ENCODE results near the gene COL13A1. TPM values are rescaled to one million over a fixed set of nuclear protein-coding genes. Genes with fewer than 3 reads are reported as not detected.

The COL13A1 gene
- total RNA-seq, 3 donors from 2014 or later (not counting 1 experiment from before 2014, with no cell fraction given), result 5.2 to 22.0 (median 10.3) TPM

- peak; percentile 59 to 92 (median 92) for ATAC-seq
- H3K36me3 ChIP-seq (ENCODE audit: control insufficient read depth, insufficient read depth, low read length), result no peaks in the 10 kb centered on the region
- H3K4me1 ChIP-seq (ENCODE audit: control insufficient read depth, insufficient read depth, low read length), result peaks cover 5% of the 10 kb centered on the region
- H3K27ac ChIP-seq (ENCODE audit: low read length), result no peak overlapping the region
- H3K27me3 Mint-ChIP-seq (ENCODE audit: low read depth in 2 of 2), result peaks cover 0 to 2% of the 10 kb centered on the region in 2 donors
- H3K4me3 Mint-ChIP-seq, result no peak overlapping the region
- WGBS (ENCODE audit: insufficient coverage), result no CpG with 5 or more reads among the region's 1 CpG
- no peaks in the 10 kb centered on the region for H3K36me3 Mint-ChIP-seq
- peak in 1 of 2 donors; percentile 17 for DNase-seq
- peak; percentile 53 for TF ChIP-seq CTCF (IDR thresholded peaks at IDR 0.05)
- H3K27ac Mint-ChIP-seq, result peak overlapping the region in 1 of 2 donors; percentile 78
- peaks cover 14 to 15% of the 10 kb centered on the region in 2 donors for H3K4me1 Mint-ChIP-seq
- intact Hi-C loops (cut with micrococcal nuclease), result loop anchor here (1.0 kb wide), 2 partner anchors 128 to 172 kb away; no protein-coding TSS in a partner anchor
- no peak overlapping the region for H3K4me3 ChIP-seq (ENCODE audit: low read length)
- peaks cover 2% of the 10 kb centered on the region for H3K27me3 ChIP-seq (ENCODE audit: control insufficient read depth, insufficient read depth, low read length)
- H3K9me3 Mint-ChIP-seq, result peaks cover 0 to 2% of the 10 kb centered on the region in 2 donors
- H3K9me3 ChIP-seq (ENCODE audit: control insufficient read depth, insufficient read depth, low read length), result no peaks in the 10 kb centered on the region
These were observed 14.9 kb upstream of the COL13A1 start for GRCh38 chr10:69786791-69787190.

- DNase-seq, result no peak
- no peak for ATAC-seq
- TF ChIP-seq CTCF (IDR thresholded peaks at IDR 0.05), result no peak
- H3K27ac Mint-ChIP-seq, result no peak overlapping the region
- H3K36me3 Mint-ChIP-seq, result no peaks in the 10 kb centered on the region
- 92% methylated on average over 6 of the region's 6 CpGs for WGBS (ENCODE audit: insufficient coverage)
- Histone ChIP-seq H3K9me3 (ENCODE audit: control insufficient read depth, insufficient read depth, low read length) (no peaks in the 10 kb centered on the region), H3K27ac (ENCODE audit: low read length) (no peak overlapping the region), H3K4me3 (ENCODE audit: low read length) (no peak overlapping the region), H3K27me3 (ENCODE audit: control insufficient read depth, insufficient read depth, low read length) (peaks cover 2% of the 10 kb centered on the region), H3K4me1 (ENCODE audit: control insufficient read depth, insufficient read depth, low read length) (peaks cover 8% of the 10 kb centered on the region), H3K36me3 (ENCODE audit: control insufficient read depth, insufficient read depth, low read length) (no peaks in the 10 kb centered on the region)
- H3K4me3 Mint-ChIP-seq, result no peak overlapping the region
- intact Hi-C loops (cut with micrococcal nuclease), result loop anchor here (1.0 kb wide), 2 partner anchors 127 to 171 kb away; no protein-coding TSS in a partner anchor
- H3K9me3 Mint-ChIP-seq, result peaks cover 0 to 6% of the 10 kb centered on the region in 2 donors
- H3K4me1 Mint-ChIP-seq, result peaks cover 17 to 24% of the 10 kb centered on the region in 2 donors
- H3K27me3 Mint-ChIP-seq (ENCODE audit: low read depth in 2 of 2), result peaks cover 0 to 5% of the 10 kb centered on the region in 2 donors
These were observed 14.0 kb upstream of the COL13A1 start for GRCh38 chr10:69787681-69788080.

- no peaks in the 10 kb centered on the region for H3K36me3 ChIP-seq (ENCODE audit: control insufficient read depth, insufficient read depth, low read length)
- TF ChIP-seq CTCF (IDR thresholded peaks at IDR 0.05), result peak; percentile 65
- Mint-ChIP-seq H3K27me3 (ENCODE audit: low read depth in 2 of 2) (peaks cover 8 to 14% of the 10 kb centered on the region in 2 donors), H3K4me1 (peaks cover 18 to 36% of the 10 kb centered on the region in 2 donors), H3K27ac (no peak overlapping the region), H3K36me3 (no peaks in the 10 kb centered on the region), H3K4me3 (no peak overlapping the region), H3K9me3 (peaks cover 0 to 6% of the 10 kb centered on the region in 2 donors)
- H3K4me3 ChIP-seq (ENCODE audit: low read length), result no peak overlapping the region
- DNase-seq (no peak), ATAC-seq (peak in 1 of 3 donors; percentile 37)
- WGBS (ENCODE audit: insufficient coverage), result 61% methylated on average over 4 of the region's 4 CpGs
- intact Hi-C loops (cut with micrococcal nuclease), result no loop called here
- H3K4me1 ChIP-seq (ENCODE audit: control insufficient read depth, insufficient read depth, low read length), result peaks cover 13% of the 10 kb centered on the region
- H3K9me3 ChIP-seq (ENCODE audit: control insufficient read depth, insufficient read depth, low read length), result no peaks in the 10 kb centered on the region
- no peak overlapping the region for H3K27ac ChIP-seq (ENCODE audit: low read length)
- no peaks in the 10 kb centered on the region for H3K27me3 ChIP-seq (ENCODE audit: control insufficient read depth, insufficient read depth, low read length)
These were observed 12.5 kb upstream of the COL13A1 start for GRCh38 chr10:69789164-69789576.

GRCh38 chr10:69791812-69792211, 9.9 kb upstream of the COL13A1 start:
- TF ChIP-seq CTCF (IDR thresholded peaks at IDR 0.05), result no peak
- no peaks in the 10 kb centered on the region for H3K36me3 ChIP-seq (ENCODE audit: control insufficient read depth, insufficient read depth, low read length)
- no peaks in the 10 kb centered on the region for H3K27me3 ChIP-seq (ENCODE audit: control insufficient read depth, insufficient read depth, low read length)
- no peak overlapping the region for H3K4me3 Mint-ChIP-seq
- intact Hi-C loops (cut with micrococcal nuclease), result no loop called here
- WGBS (ENCODE audit: insufficient coverage), result 65% methylated on average over 5 of the region's 5 CpGs
- no peaks in the 10 kb centered on the region for H3K36me3 Mint-ChIP-seq
- H3K4me1 Mint-ChIP-seq, result peaks cover 21 to 38% of the 10 kb centered on the region in 2 donors
- H3K27me3 Mint-ChIP-seq (ENCODE audit: low read depth in 2 of 2), result peaks cover 13 to 16% of the 10 kb centered on the region in 2 donors
- peaks cover 13% of the 10 kb centered on the region for H3K4me1 ChIP-seq (ENCODE audit: control insufficient read depth, insufficient read depth, low read length)
- peak in 2 of 3 donors; percentile 34 to 46 for ATAC-seq
- H3K27ac ChIP-seq (ENCODE audit: low read length), result no peak overlapping the region
- H3K4me3 ChIP-seq (ENCODE audit: low read length), result no peak overlapping the region
- H3K27ac Mint-ChIP-seq, result peak overlapping the region; percentile 22 to 73
- DNase-seq, result no peak
- H3K9me3 ChIP-seq (ENCODE audit: control insufficient read depth, insufficient read depth, low read length), result no peaks in the 10 kb centered on the region
- H3K9me3 Mint-ChIP-seq, result peaks cover 0 to 6% of the 10 kb centered on the region in 2 donors

Data from natural killer cell (primary cell).